Esophagus squamous epithelium (tissue), 5 donors: Measurements from ENCODE around the gene MOB3B. TPM values are rescaled to one million over a fixed set of nuclear protein-coding genes. Genes with fewer than 3 reads are reported as not detected.

Experiments used
- DNase-seq: peaks from one replicate; lab custom pipeline; 2025; lab: John Stamatoyannopoulos, UW
- H3K27ac ChIP-seq, 4 donors: fragments of 200-600 bp; sonication (generic); one replicate each; pipeline ENCODE4 v1.5.1; 2016 to 2019; ENCODE audit warnings: mild to moderate bottlenecking in 1 of 4
- H3K27me3 ChIP-seq, 4 donors: fragments of 200-600 bp; sonication (generic); 1 replicate in 3 of 4; 2 replicates in 1 of 4; pipeline versions ENCODE4 v1.5.1 to v1.6.0; 2017 to 2021; ENCODE audit warnings: antibody characterized with exemption in 1 of 4
- H3K36me3 ChIP-seq, 3 donors: fragments of 200-600 bp; sonication (generic); one replicate each; pipeline ENCODE4 v1.5.1; 2016 to 2019
- H3K4me1 ChIP-seq, 3 donors: fragments of 200-600 bp; sonication (generic); one replicate each; pipeline ENCODE4 v1.5.1; 2017 to 2019
- H3K4me3 ChIP-seq, 4 donors: fragments of 200-600 bp; sonication (generic); 1 replicate in 3 of 4; 2 replicates in 1 of 4; pipeline ENCODE4 v1.5.1; 2016 to 2019; ENCODE audit warnings: mild to moderate bottlenecking in 2 of 4, moderate library complexity in 1 of 4
- H3K9me3 ChIP-seq, 3 donors: fragments of 200-600 bp; sonication (generic); one replicate each; pipeline ENCODE4 v1.5.1; 2016 to 2019
- POLR2A ChIP-seq, 4 donors: fragments of 450-650 bp; IDR thresholded peaks; one replicate each; pipeline ENCODE4 v1.6.1; 2017; ENCODE audit warnings: antibody characterized with exemption in 4 of 4, mild to moderate bottlenecking in 4 of 4, moderate library complexity in 3 of 4
- WGBS, 2 donors: methylation state at CpG; one replicate each; pipeline ENCODE4 v1.1.5; 2018; 5-methylcytosine and 5-hydroxymethylcytosine counted together
- intact Hi-C: fragments of 100-400 bp; cut with DNase I; formaldehyde crosslinking; loops from one replicate; pipeline ENCODE4 v1.15.0; 2022
- total RNA-seq, 4 donors: library from RNA; depleted of rRNA; stranded (reverse); fragments of >200 nt; gene quantifications; one replicate each; pipeline ENCODE4 v1.1.0, GENCODE V29; 2016
- TF ChIP-seq, protein P1 (sequence below), 6 experiments: fragments of 450-650 bp in 4 of 6; fragments of 200-600 bp in 2 of 6; sonication (generic) in 2 of 6; IDR thresholded peaks; one replicate each; pipeline ENCODE4 v1.5.1; 2016 to 2019; ENCODE audit warnings: antibody characterized with exemption in 6 of 6, mild to moderate bottlenecking in 4 of 6, moderate library complexity in 4 of 6
- donor health status: DM: yes; HTN: yes; CAD: no.

Gene MOB3B
- total RNA-seq, 4 donors from 2014 or later: 2.2 to 7.6 (median 5.2) TPM

DNA sequence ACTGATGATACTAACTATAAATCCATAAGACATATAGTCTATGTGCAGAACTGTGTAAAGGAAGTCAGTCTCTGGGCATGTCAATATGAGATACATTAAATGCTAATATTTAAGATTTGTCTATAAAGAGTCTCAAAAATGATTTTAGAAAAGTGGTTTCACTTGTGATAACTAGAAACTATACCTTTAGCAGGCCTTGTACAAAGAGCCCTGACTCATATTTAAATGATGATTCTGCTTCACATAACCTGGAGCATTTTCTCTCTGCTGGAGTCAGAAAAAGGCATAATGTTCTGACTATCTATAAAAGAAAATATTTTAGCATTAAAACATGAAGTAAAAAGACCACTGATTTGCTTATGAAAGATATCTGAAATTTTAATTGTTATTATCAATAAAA is 28.7 kb upstream of the MOB3B start:
- no peak for TF ChIP-seq POLR2A (IDR thresholded peaks at IDR 0.05)
- TF ChIP-seq, protein P1, sequence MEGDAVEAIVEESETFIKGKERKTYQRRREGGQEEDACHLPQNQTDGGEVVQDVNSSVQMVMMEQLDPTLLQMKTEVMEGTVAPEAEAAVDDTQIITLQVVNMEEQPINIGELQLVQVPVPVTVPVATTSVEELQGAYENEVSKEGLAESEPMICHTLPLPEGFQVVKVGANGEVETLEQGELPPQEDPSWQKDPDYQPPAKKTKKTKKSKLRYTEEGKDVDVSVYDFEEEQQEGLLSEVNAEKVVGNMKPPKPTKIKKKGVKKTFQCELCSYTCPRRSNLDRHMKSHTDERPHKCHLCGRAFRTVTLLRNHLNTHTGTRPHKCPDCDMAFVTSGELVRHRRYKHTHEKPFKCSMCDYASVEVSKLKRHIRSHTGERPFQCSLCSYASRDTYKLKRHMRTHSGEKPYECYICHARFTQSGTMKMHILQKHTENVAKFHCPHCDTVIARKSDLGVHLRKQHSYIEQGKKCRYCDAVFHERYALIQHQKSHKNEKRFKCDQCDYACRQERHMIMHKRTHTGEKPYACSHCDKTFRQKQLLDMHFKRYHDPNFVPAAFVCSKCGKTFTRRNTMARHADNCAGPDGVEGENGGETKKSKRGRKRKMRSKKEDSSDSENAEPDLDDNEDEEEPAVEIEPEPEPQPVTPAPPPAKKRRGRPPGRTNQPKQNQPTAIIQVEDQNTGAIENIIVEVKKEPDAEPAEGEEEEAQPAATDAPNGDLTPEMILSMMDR (IDR thresholded peaks at IDR 0.05): no peak
- Histone ChIP-seq H3K4me1 (peaks cover 0 to 19% (median 0%) of the 10 kb centered on the region in 3 donors), H3K9me3 (no peaks in the 10 kb centered on the region), H3K27ac (no peak overlapping the region), H3K4me3 (no peak overlapping the region), H3K36me3 (peaks cover 0 to 85% (median 0%) of the 10 kb centered on the region in 3 donors), H3K27me3 (no peaks in the 10 kb centered on the region)
- DNase-seq: no peak
- intact Hi-C loops: no loop called here

DNA sequence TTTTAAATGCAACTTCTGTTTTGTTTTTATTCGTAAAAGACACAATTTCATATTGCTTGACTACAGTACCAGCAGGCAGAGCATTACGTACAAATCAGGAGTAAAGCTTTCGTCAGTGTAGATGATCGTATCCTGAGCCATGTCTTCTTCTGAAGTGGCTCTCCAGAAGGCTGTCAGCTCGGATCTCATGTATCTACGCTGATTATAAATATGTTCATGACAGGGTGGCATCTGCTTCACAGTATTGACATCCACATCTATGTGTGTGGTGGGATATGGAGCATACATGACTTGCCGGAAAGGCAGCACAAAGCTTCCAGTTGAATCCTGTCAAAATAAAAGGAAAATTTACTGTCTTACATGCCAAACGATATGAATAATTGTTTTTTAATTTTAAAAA is 26.9 kb upstream of the MOB3B start:
- intact Hi-C loops: no loop called here
- Histone ChIP-seq H3K36me3 (peaks cover 0 to 98% (median 0%) of the 10 kb centered on the region in 3 donors), H3K4me3 (no peak overlapping the region), H3K27me3 (no peaks in the 10 kb centered on the region), H3K4me1 (peaks cover 0 to 10% (median 0%) of the 10 kb centered on the region in 3 donors), H3K9me3 (no peaks in the 10 kb centered on the region), H3K27ac (no peak overlapping the region)
- DNase-seq: no peak
- TF ChIP-seq POLR2A (IDR thresholded peaks at IDR 0.05): no peak
- TF ChIP-seq, protein P1 (IDR thresholded peaks at IDR 0.05): no peak
- 92% methylated on average over 8 of the region's 8 CpGs for WGBS, 2 donors

DNA sequence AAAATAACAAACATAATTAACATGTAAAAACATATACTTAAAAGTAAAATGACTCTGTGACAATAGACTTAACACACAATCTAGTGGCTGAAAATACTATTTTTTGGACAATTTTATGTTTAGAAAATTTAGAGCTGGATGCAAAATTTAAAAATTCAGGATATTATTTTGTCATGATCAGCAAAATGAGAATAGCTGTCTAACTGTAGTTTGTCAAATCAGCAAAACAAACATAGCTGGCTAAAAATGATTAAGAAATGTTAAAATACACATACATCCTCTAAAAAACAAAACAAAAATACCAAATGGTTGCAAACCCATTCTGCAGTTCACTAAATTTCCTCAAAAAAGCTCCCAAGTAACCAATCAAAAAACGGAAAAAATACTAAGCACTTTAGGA is 25.1 kb upstream of the MOB3B start:
- H3K36me3 ChIP-seq: peaks cover 0 to 95% (median 0%) of the 10 kb centered on the region in 3 donors
- intact Hi-C loops: no loop called here
- no peaks in the 10 kb centered on the region for H3K27me3 ChIP-seq
- TF ChIP-seq POLR2A (IDR thresholded peaks at IDR 0.05): no peak
- TF ChIP-seq, protein P1 (IDR thresholded peaks at IDR 0.05): no peak
- WGBS, 2 donors: 91 to 96% methylated on average over 1 of the region's 1 CpG
- no peaks in the 10 kb centered on the region for H3K9me3 ChIP-seq
- DNase-seq: no peak
- no peaks in the 10 kb centered on the region for H3K4me1 ChIP-seq
- no peak overlapping the region for H3K27ac ChIP-seq
- H3K4me3 ChIP-seq: no peak overlapping the region

GRCh38 chr9:27549196-27549755 is 19.7 kb upstream of the MOB3B start:
- intact Hi-C loops: no loop called here
- Histone ChIP-seq H3K4me1 (peaks cover 0 to 8% (median 0%) of the 10 kb centered on the region in 3 donors), H3K36me3 (peaks cover 0 to 68% (median 0%) of the 10 kb centered on the region in 3 donors), H3K4me3 (no peak overlapping the region), H3K9me3 (no peaks in the 10 kb centered on the region), H3K27ac (peak overlapping the region in 1 of 4 donors; percentile 26), H3K27me3 (no peaks in the 10 kb centered on the region)
- 63 to 86% methylated on average over 4 of the region's 4 CpGs for WGBS, 2 donors
- no peak for DNase-seq
- TF ChIP-seq, protein P1 (IDR thresholded peaks at IDR 0.05): no peak
- no peak for TF ChIP-seq POLR2A (IDR thresholded peaks at IDR 0.05)

DNA sequence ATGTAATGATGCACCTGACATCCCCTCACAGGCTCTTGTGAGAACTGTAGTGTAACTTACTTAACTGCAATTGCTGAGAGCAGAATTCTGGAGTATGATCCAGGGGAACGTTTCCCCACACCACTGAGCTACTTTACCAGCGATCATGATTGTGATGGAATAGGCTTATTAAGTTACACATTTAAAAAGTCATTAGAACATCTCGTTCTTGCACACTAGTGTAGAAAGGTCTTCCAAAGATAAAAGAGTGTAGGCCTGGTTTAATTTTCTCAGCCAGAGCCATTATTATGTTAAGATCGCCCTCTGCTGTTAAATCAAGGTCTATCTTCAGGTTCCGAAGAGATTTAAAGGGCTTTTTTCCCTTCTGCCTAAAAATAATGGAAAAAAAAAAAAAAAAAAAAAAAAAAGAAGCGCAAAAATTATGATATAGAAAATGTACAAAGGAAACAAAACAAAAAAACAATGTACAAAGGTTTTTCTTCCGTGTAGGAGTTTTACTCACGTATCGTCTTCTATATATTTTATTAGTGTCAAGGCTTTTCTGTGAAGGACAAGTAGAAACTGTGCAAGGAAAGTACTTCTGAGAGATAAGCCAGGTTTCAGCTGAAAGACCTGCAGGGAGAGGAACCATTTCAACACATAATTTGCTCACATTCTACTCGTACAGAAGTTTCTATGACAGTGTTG is 18.6 kb upstream of the MOB3B start:
- no peak for TF ChIP-seq POLR2A (IDR thresholded peaks at IDR 0.05)
- TF ChIP-seq, protein P1 (IDR thresholded peaks at IDR 0.05): peak in 4 of 6 experiments; percentile 16 to 52 (median 37)
- no peaks in the 10 kb centered on the region for H3K9me3 ChIP-seq
- H3K4me3 ChIP-seq: no peak overlapping the region
- H3K27me3 ChIP-seq: no peaks in the 10 kb centered on the region
- peaks cover 0 to 8% (median 0%) of the 10 kb centered on the region in 3 donors for H3K4me1 ChIP-seq
- 41 to 43% methylated on average over 10 of the region's 10 CpGs for WGBS, 2 donors
- intact Hi-C loops: no loop called here
- peaks cover 0 to 64% (median 0%) of the 10 kb centered on the region in 3 donors for H3K36me3 ChIP-seq
- no peak for DNase-seq
- peak overlapping the region in 2 of 4 donors; percentile 28 to 30 for H3K27ac ChIP-seq
